Fibroblast of lung (primary cell): Measurements from ENCODE around the gene RBM8A.

Experiments used
- EZH2 ChIP-seq: IDR thresholded peaks from 2 replicates; pipeline ENCODE4 v1.5.1; 2012; ENCODE audit warnings: low read length, control low read depth, mild to moderate bottlenecking; ENCODE audit errors: missing control alignments
- TF ChIP-seq, protein P1 (sequence below), 2 donors: IDR thresholded peaks in 1 of 2; conservative IDR thresholded peaks in 1 of 2; 1 replicate in 1 of 2; 2 replicates in 1 of 2; pipeline ENCODE4 v1.5.1; 2011 to 2012; ENCODE audit warnings: low read length in 2 of 2, control low read depth in 1 of 2, inconsistent platforms in 1 of 2, low read depth in 1 of 2, mild to moderate bottlenecking in 1 of 2

DNA sequence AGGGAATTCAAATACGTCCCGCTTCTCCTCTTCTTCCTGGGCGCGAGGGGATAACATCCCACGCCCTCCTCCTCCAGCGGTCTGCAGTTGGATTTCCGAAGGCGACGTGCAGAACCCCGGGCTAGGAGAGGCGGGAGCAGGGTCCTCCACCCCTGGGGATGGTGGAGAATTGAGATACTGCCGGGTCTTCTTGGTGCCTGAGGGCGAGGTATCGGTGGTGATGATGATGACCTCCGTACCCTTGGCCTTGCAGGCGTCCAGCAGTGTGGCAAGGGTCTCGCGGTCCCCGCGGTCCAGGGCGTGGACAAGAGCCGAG lies 33.8 kb upstream of the RBM8A start:
- TF ChIP-seq, protein P1, sequence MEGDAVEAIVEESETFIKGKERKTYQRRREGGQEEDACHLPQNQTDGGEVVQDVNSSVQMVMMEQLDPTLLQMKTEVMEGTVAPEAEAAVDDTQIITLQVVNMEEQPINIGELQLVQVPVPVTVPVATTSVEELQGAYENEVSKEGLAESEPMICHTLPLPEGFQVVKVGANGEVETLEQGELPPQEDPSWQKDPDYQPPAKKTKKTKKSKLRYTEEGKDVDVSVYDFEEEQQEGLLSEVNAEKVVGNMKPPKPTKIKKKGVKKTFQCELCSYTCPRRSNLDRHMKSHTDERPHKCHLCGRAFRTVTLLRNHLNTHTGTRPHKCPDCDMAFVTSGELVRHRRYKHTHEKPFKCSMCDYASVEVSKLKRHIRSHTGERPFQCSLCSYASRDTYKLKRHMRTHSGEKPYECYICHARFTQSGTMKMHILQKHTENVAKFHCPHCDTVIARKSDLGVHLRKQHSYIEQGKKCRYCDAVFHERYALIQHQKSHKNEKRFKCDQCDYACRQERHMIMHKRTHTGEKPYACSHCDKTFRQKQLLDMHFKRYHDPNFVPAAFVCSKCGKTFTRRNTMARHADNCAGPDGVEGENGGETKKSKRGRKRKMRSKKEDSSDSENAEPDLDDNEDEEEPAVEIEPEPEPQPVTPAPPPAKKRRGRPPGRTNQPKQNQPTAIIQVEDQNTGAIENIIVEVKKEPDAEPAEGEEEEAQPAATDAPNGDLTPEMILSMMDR (conservative IDR thresholded peaks at IDR 0.05 in 1 of 2, IDR thresholded peaks at IDR 0.05 in 1 of 2; ENCODE audit: low read depth in 1 of 2, low read length in 2 of 2): no peak
- no peak for TF ChIP-seq EZH2
